Adrenal gland (tissue), 5 donors: ENCODE results near the gene CXCR6.

ENCODE experiments used
- CTCF ChIP-seq, 6 experiments: fragments of 450-650 bp in 4 of 6; fragments of 200-600 bp in 2 of 6; sonication (generic) in 1 of 6; IDR thresholded peaks; 1 replicate in 5 of 6; 2 replicates in 1 of 6; pipeline versions ENCODE4 v1.5.1 to v1.8.0; 2016 to 2021; ENCODE audit warnings: antibody characterized with exemption in 6 of 6, mild to moderate bottlenecking in 2 of 6, moderate library complexity in 1 of 6
- POLR2A ChIP-seq, 2 donors: fragments of 450-650 bp; IDR thresholded peaks; one replicate each; pipeline ENCODE4 v1.6.1; 2017; ENCODE audit warnings: antibody characterized with exemption in 2 of 2, mild to moderate bottlenecking in 2 of 2, moderate library complexity in 1 of 2
- donor health status: DM: no; HTN: no; CAD: no.

- TF ChIP-seq CTCF (IDR thresholded peaks at IDR 0.05): no peak
- no peak for TF ChIP-seq POLR2A (IDR thresholded peaks at IDR 0.05)
Measured at GRCh38 chr3:45955017-45955647, 11.9 kb downstream of the CXCR6 start.
